Measurements from ENCODE around the gene STX2.

Gene STX2

GRCh38 chr12:130780880-130781575, 58.0 kb downstream of the STX2 start:
- TF ChIP-seq CTCF (conservative IDR thresholded peaks at IDR 0.05), result no peak
- H3K27ac ChIP-seq, result no peak overlapping the region

GRCh38 chr12:130780325-130780724, 58.7 kb downstream of the STX2 start:
- H3K27ac ChIP-seq, result no peak overlapping the region
- TF ChIP-seq CTCF (conservative IDR thresholded peaks at IDR 0.05), result no peak

GRCh38 chr12:130778776-130779175, 60.3 kb downstream of the STX2 start:
- no peak for TF ChIP-seq CTCF (conservative IDR thresholded peaks at IDR 0.05)
- no peak overlapping the region for H3K27ac ChIP-seq

- no peak overlapping the region for H3K27ac ChIP-seq
- TF ChIP-seq CTCF (conservative IDR thresholded peaks at IDR 0.05), result no peak
Measured at GRCh38 chr12:130776857-130777339, 62.2 kb downstream of the STX2 start.

- no peak for TF ChIP-seq CTCF (conservative IDR thresholded peaks at IDR 0.05)
- no peak overlapping the region for H3K27ac ChIP-seq
Measured at GRCh38 chr12:130775953-130776856, 62.8 kb downstream of the STX2 start.

- TF ChIP-seq CTCF (conservative IDR thresholded peaks at IDR 0.05), result peak; percentile 22; the same call in 1 of the 2 replicates
- no peak overlapping the region for H3K27ac ChIP-seq
Measured at GRCh38 chr12:130770413-130771028, 68.5 kb downstream of the STX2 start.

GRCh38 chr12:130768120-130768519, 70.9 kb downstream of the STX2 start:
- no peak for TF ChIP-seq CTCF (conservative IDR thresholded peaks at IDR 0.05)
- no peak overlapping the region for H3K27ac ChIP-seq

All from VCaP (cell line).